Measurements from ENCODE around the gene GOLT1B.

Gene GOLT1B

GRCh38 chr12:21539797-21540196 is 38.2 kb downstream of the GOLT1B start:
- TF ChIP-seq CTCF (IDR thresholded peaks at IDR 0.05; ENCODE audit: unreplicated experiment in 3 of 3), result no peak
- H3K4me1 Mint-ChIP-seq, result no peaks in the 10 kb centered on the region
- H3K4me3 Mint-ChIP-seq, result no peak overlapping the region
- no peaks in the 10 kb centered on the region for H3K9me3 Mint-ChIP-seq
- no peak overlapping the region for H3K27ac Mint-ChIP-seq
- H3K27me3 Mint-ChIP-seq (ENCODE audit: low read depth), result peaks cover 4% of the 10 kb centered on the region
- H3K36me3 Mint-ChIP-seq (ENCODE audit: low read depth), result no peaks in the 10 kb centered on the region

GRCh38 chr12:21541773-21542172 is 40.2 kb downstream of the GOLT1B start:
- Mint-ChIP-seq H3K4me3 (no peak overlapping the region), H3K9me3 (no peaks in the 10 kb centered on the region), H3K27ac (no peak overlapping the region), H3K27me3 (ENCODE audit: low read depth) (peaks cover 4% of the 10 kb centered on the region), H3K36me3 (ENCODE audit: low read depth) (no peaks in the 10 kb centered on the region), H3K4me1 (no peaks in the 10 kb centered on the region)
- no peak for TF ChIP-seq CTCF (IDR thresholded peaks at IDR 0.05; ENCODE audit: unreplicated experiment in 3 of 3)

- Mint-ChIP-seq H3K4me3 (no peak overlapping the region), H3K36me3 (ENCODE audit: low read depth) (no peaks in the 10 kb centered on the region), H3K27ac (no peak overlapping the region), H3K27me3 (ENCODE audit: low read depth) (peaks cover 4% of the 10 kb centered on the region), H3K4me1 (no peaks in the 10 kb centered on the region), H3K9me3 (no peaks in the 10 kb centered on the region)
- no peak for TF ChIP-seq CTCF (IDR thresholded peaks at IDR 0.05; ENCODE audit: unreplicated experiment in 3 of 3)
These were observed 40.8 kb downstream of the GOLT1B start for GRCh38 chr12:21542403-21542802.

- H3K9me3 Mint-ChIP-seq, result no peaks in the 10 kb centered on the region
- H3K36me3 Mint-ChIP-seq (ENCODE audit: low read depth), result no peaks in the 10 kb centered on the region
- H3K4me3 Mint-ChIP-seq, result no peak overlapping the region
- no peaks in the 10 kb centered on the region for H3K4me1 Mint-ChIP-seq
- H3K27me3 Mint-ChIP-seq (ENCODE audit: low read depth), result peaks cover 4% of the 10 kb centered on the region
- no peak overlapping the region for H3K27ac Mint-ChIP-seq
- no peak for TF ChIP-seq CTCF (IDR thresholded peaks at IDR 0.05; ENCODE audit: unreplicated experiment in 3 of 3)
These were observed 41.6 kb downstream of the GOLT1B start for GRCh38 chr12:21543151-21543550.

GRCh38 chr12:21545557-21545956 is 44.0 kb downstream of the GOLT1B start:
- peaks cover 4% of the 10 kb centered on the region for H3K27me3 Mint-ChIP-seq (ENCODE audit: low read depth)
- H3K27ac Mint-ChIP-seq, result no peak overlapping the region
- no peak overlapping the region for H3K4me3 Mint-ChIP-seq
- TF ChIP-seq CTCF (IDR thresholded peaks at IDR 0.05; ENCODE audit: unreplicated experiment in 3 of 3), result no peak
- no peaks in the 10 kb centered on the region for H3K36me3 Mint-ChIP-seq (ENCODE audit: low read depth)
- H3K4me1 Mint-ChIP-seq, result peaks cover 3% of the 10 kb centered on the region
- no peaks in the 10 kb centered on the region for H3K9me3 Mint-ChIP-seq

GRCh38 chr12:21546716-21547115 is 45.1 kb downstream of the GOLT1B start:
- H3K27ac Mint-ChIP-seq, result no peak overlapping the region
- no peak for TF ChIP-seq CTCF (IDR thresholded peaks at IDR 0.05; ENCODE audit: unreplicated experiment in 3 of 3)
- H3K36me3 Mint-ChIP-seq (ENCODE audit: low read depth), result no peaks in the 10 kb centered on the region
- peaks cover 7% of the 10 kb centered on the region for H3K4me1 Mint-ChIP-seq
- H3K9me3 Mint-ChIP-seq, result no peaks in the 10 kb centered on the region
- H3K4me3 Mint-ChIP-seq, result no peak overlapping the region
- peaks cover 4% of the 10 kb centered on the region for H3K27me3 Mint-ChIP-seq (ENCODE audit: low read depth)
